GM12891 (cell line): ENCODE data around the gene SULT4A1.

Source experiments
- DNase-seq: peaks from one replicate; pipeline ENCODE4 v3.0.0; 2011; ENCODE audit warnings: low spot score; ENCODE audit not compliant: insufficient read length
- FAIRE-seq: peaks from 2 replicates; lab custom pipeline; 2011; peaks lifted over from hg19 to GRCh38; lab: Jason Lieb, UNC
- PAX5 ChIP-seq: IDR thresholded peaks from 2 replicates; pipeline ENCODE4 v1.6.1; 2011; ENCODE audit warnings: low read length, moderate library complexity, mild to moderate bottlenecking; ENCODE audit not compliant: insufficient read depth, severe bottlenecking
- POLR2A ChIP-seq: IDR thresholded peaks from 2 replicates; pipeline ENCODE4 v1.6.1; 2011; ENCODE audit warnings: low read depth, low read length, control low read depth
- POLR2AphosphoS5 ChIP-seq: IDR thresholded peaks from 2 replicates; pipeline ENCODE4 v1.6.1; 2011; ENCODE audit warnings: low read depth, low read length, control low read depth
- POU2F2 ChIP-seq: IDR thresholded peaks from 2 replicates; pipeline ENCODE4 v1.6.1; 2011; ENCODE audit warnings: low read depth, mild to moderate bottlenecking, control low read depth, low read length, moderate library complexity
- SPI1 ChIP-seq: IDR thresholded peaks from 2 replicates; pipeline ENCODE4 v1.6.1; 2011; ENCODE audit warnings: low read depth, low read length, control low read depth
- TAF1 ChIP-seq: IDR thresholded peaks from 2 replicates; pipeline ENCODE4 v1.6.1; 2011; ENCODE audit warnings: low read depth, low read length, control low read depth

Gene SULT4A1

GRCh38 chr22:43860126-43860525 lies 2.2 kb downstream of the SULT4A1 start:
- no peak for DNase-seq

GRCh38 chr22:43859621-43860020 lies 2.7 kb downstream of the SULT4A1 start:
- TF ChIP-seq TAF1 (no peak), PAX5 (no peak), POLR2A (no peak), POU2F2 (no peak), SPI1 (no peak), POLR2AphosphoS5 (no peak)
- FAIRE-seq (no peak), DNase-seq (no peak)

More at GRCh38 chr22:43860126-43860525, 2.2 kb downstream of the SULT4A1 start:
- TF ChIP-seq SPI1 (no peak), POU2F2 (no peak)
- no peak for FAIRE-seq

- TF ChIP-seq POLR2A (no peak), PAX5 (no peak)
- no peak for DNase-seq
- no peak for FAIRE-seq
Observed at GRCh38 chr22:43859176-43859575, 3.1 kb downstream of the SULT4A1 start.

- DNase-seq = no peak
- FAIRE-seq = no peak
- TF ChIP-seq TAF1 (no peak), POU2F2 (no peak), POLR2AphosphoS5 (no peak), POLR2A (no peak), SPI1 (no peak), PAX5 (no peak)
Observed at GRCh38 chr22:43858156-43858895, 4.0 kb downstream of the SULT4A1 start.

- FAIRE-seq = no peak
- TF ChIP-seq POLR2AphosphoS5 (no peak), POU2F2 (no peak), SPI1 (no peak)
Observed at GRCh38 chr22:43857367-43857766, 4.9 kb downstream of the SULT4A1 start.

GRCh38 chr22:43855431-43855830 lies 6.9 kb downstream of the SULT4A1 start:
- no peak for FAIRE-seq
- TF ChIP-seq SPI1 (no peak), POLR2AphosphoS5 (no peak), POLR2A (no peak), POU2F2 (no peak), TAF1 (no peak), PAX5 (no peak)
- no peak for DNase-seq

More at GRCh38 chr22:43857367-43857766, 4.9 kb downstream of the SULT4A1 start:
- no peak for DNase-seq

GRCh38 chr22:43854786-43855271 lies 7.5 kb downstream of the SULT4A1 start:
- no peak for FAIRE-seq
- DNase-seq = no peak
- TF ChIP-seq SPI1 (no peak), TAF1 (no peak), PAX5 (no peak), POU2F2 (no peak), POLR2AphosphoS5 (no peak), POLR2A (no peak)

GRCh38 chr22:43854121-43854785 lies 8.1 kb downstream of the SULT4A1 start:
- no peak for FAIRE-seq
- no peak for TF ChIP-seq POU2F2
- TF ChIP-seq SPI1 = no peak
- no peak for TF ChIP-seq POLR2AphosphoS5
- no peak for TF ChIP-seq PAX5
- no peak for TF ChIP-seq POLR2A
- TF ChIP-seq TAF1 = no peak
- DNase-seq = no peak

- FAIRE-seq (no peak), DNase-seq (no peak)
- TF ChIP-seq POU2F2 = no peak
- no peak for TF ChIP-seq PAX5
- TF ChIP-seq POLR2AphosphoS5 = no peak
- TF ChIP-seq POLR2A = no peak
- TF ChIP-seq TAF1 = no peak
- TF ChIP-seq SPI1 = no peak
Observed at GRCh38 chr22:43853328-43853931, 8.9 kb downstream of the SULT4A1 start.

- no peak for DNase-seq
- TF ChIP-seq PAX5 = no peak
- TF ChIP-seq SPI1 = no peak
- no peak for TF ChIP-seq POLR2A
- no peak for TF ChIP-seq POLR2AphosphoS5
- no peak for TF ChIP-seq POU2F2
- no peak for TF ChIP-seq TAF1
- FAIRE-seq = no peak
Observed at GRCh38 chr22:43852573-43853327, 9.6 kb downstream of the SULT4A1 start.
